HepG2 (cell line): ENCODE measurements around the gene SPP2. TPM values are rescaled to one million over a fixed set of nuclear protein-coding genes. Genes with fewer than 3 reads are reported as not detected.

Experiments
- ATAC-seq: fragments of 200-7000 bp; cut with Tn5 transposase; 3 replicates; pipeline ENCODE4 v1.9.1; 2020; ENCODE audit warnings: mild to moderate bottlenecking, moderate library complexity
- BruUV-seq: library from RNA; stranded (reverse); fragments of 400-500 nt; replicated peaks from 2 replicates; lab custom pipeline; 2021; lab: Mats Ljungman, UMichigan
- CTCF ChIA-PET: fragments of 300-600 bp; formaldehyde crosslinking; extraction: SDS; loops from one replicate; lab custom pipeline; 2021; ENCODE audit warnings: low total read pairs, inconsistent platforms, low intra/inter-chr PET ratio; lab: Yijun Ruan, JAX
- POLR2A ChIA-PET: fragments of 350-600 bp; sonication (Branson Sonifier 250); formaldehyde crosslinking; loops from one replicate; lab custom pipeline; 2020; ENCODE audit warnings: antibody characterized with exemption, inconsistent platforms; lab: Yijun Ruan, JAX
- DNase-seq: peaks from one replicate; pipeline ENCODE4 v3.0.0-alpha.2; 2015; ENCODE audit warnings: low spot score
- FAIRE-seq: peaks from 3 replicates; lab custom pipeline; 2011; peaks lifted over from hg19 to GRCh38; lab: Jason Lieb, UNC
- H2AFZ ChIP-seq: one replicate; pipeline ENCODE4 v1.6.1; 2011; ENCODE audit warnings: low read length, inconsistent platforms
- H3K27ac ChIP-seq: fragments of 300-600 bp; 3 replicates; pipeline ENCODE4 v1.8.0; 2011; ENCODE audit warnings: mixed run types, mild to moderate bottlenecking, mixed read lengths, low read length, inconsistent platforms; ENCODE audit not compliant: insufficient read depth; ENCODE audit errors: extremely low read length
- H3K27me3 ChIP-seq, 2 experiments: fragments of 200-600 bp in 1 of 2; 2 replicates in 1 of 2; 3 replicates in 1 of 2; pipeline versions ENCODE4 v1.6.0 to v1.8.0; 2011; ENCODE audit warnings: low read length in 2 of 2, mild to moderate bottlenecking in 2 of 2, moderate library complexity in 2 of 2, inconsistent platforms in 1 of 2; ENCODE audit not compliant: insufficient read depth in 2 of 2, control insufficient read depth in 1 of 2
- H3K36me3 ChIP-seq, 2 experiments: fragments of 200-600 bp in 1 of 2; replicated peaks in 1 of 2; 2 replicates in 1 of 2; 3 replicates in 1 of 2; pipeline versions ENCODE4 v1.5.1 to v1.8.0; 2011; ENCODE audit warnings: low read length in 2 of 2, inconsistent platforms in 1 of 2; ENCODE audit not compliant: insufficient read depth in 2 of 2, control insufficient read depth in 1 of 2
- H3K4me1 ChIP-seq: 2 replicates; pipeline ENCODE4 v1.5.1; 2012; ENCODE audit warnings: low read length, inconsistent platforms; ENCODE audit not compliant: insufficient read depth
- H3K4me2 ChIP-seq: 2 replicates; pipeline ENCODE4 v1.6.0; 2011; ENCODE audit warnings: low read depth, low read length, inconsistent platforms
- H3K4me3 ChIP-seq, 3 experiments: fragments of 200-600 bp in 1 of 3; sonication (generic), shearing (Covaris generic) in 1 of 3; replicated peaks in 1 of 3; 2 replicates each; pipeline ENCODE4 v1.5.1; 2011 to 2016; ENCODE audit warnings: low read length in 3 of 3, inconsistent platforms in 2 of 3, low read depth in 2 of 3, mild to moderate bottlenecking in 2 of 3, control low read depth in 1 of 3, mixed read lengths in 1 of 3; ENCODE audit not compliant: insufficient read depth in 1 of 3
- H3K79me2 ChIP-seq: one replicate; pipeline ENCODE4 v1.6.1; 2011; ENCODE audit warnings: low read length, inconsistent platforms; ENCODE audit not compliant: insufficient read depth
- H3K9ac ChIP-seq: 2 replicates; pipeline ENCODE4 v1.6.0; 2011; ENCODE audit warnings: mild to moderate bottlenecking, low read depth, low read length, inconsistent platforms; ENCODE audit not compliant: insufficient read depth
- H3K9me3 ChIP-seq: 2 replicates; pipeline ENCODE4 v1.5.1; 2012; ENCODE audit warnings: mild to moderate bottlenecking, low read length
- H4K20me1 ChIP-seq: 2 replicates; pipeline ENCODE4 v1.6.0; 2011; ENCODE audit warnings: inconsistent platforms, mild to moderate bottlenecking, low read length, moderate library complexity; ENCODE audit not compliant: insufficient read depth
- CHD2 ChIP-seq: IDR thresholded peaks from 2 replicates; pipeline ENCODE4 v1.6.1; 2011; ENCODE audit warnings: low read depth, low read length, improper control_type of control experiment
- ELF4 ChIP-seq: sonication (generic); formaldehyde crosslinking; IDR thresholded peaks from 2 replicates; pipeline ENCODE4 v1.5.0; 2020; ENCODE audit warnings: missing genetic modification reagents, mild to moderate bottlenecking, moderate library complexity, borderline replicate concordance
- ETV5 ChIP-seq: IDR thresholded peaks from 2 replicates; pipeline ENCODE4 v1.6.1; 2018; ENCODE audit warnings: missing biosample characterization, missing genetic modification reagents, inconsistent platforms, borderline replicate concordance
- FIP1L1 ChIP-seq: fragments of 200-400 bp; formaldehyde crosslinking; IDR thresholded peaks from 2 replicates; pipeline ENCODE4 v1.6.1; 2018; ENCODE audit warnings: low read depth, mild to moderate bottlenecking, low read length, moderate library complexity, borderline replicate concordance; ENCODE audit not compliant: insufficient read depth
- HMGA1 ChIP-seq: sonication (generic); formaldehyde crosslinking; conservative IDR thresholded peaks from 2 replicates; pipeline ENCODE4 v1.4.0; 2020; ENCODE audit warnings: missing genetic modification reagents
- NCOR1 ChIP-seq: fragments of 200-600 bp; sonication (generic); IDR thresholded peaks from 2 replicates; pipeline ENCODE4 v1.7.0; 2017; ENCODE audit warnings: antibody characterized with exemption, low read length, borderline replicate concordance
- SNAI1 ChIP-seq: sonication (generic); formaldehyde crosslinking; IDR thresholded peaks from 2 replicates; pipeline ENCODE4 v1.5.0; 2020; ENCODE audit warnings: mild to moderate bottlenecking, missing genetic modification reagents, borderline replicate concordance
- TMF1 ChIP-seq: sonication (generic); formaldehyde crosslinking; IDR thresholded peaks from 2 replicates; pipeline ENCODE4 v1.8.1; 2022; ENCODE audit warnings: low read depth, missing genetic modification reagents
- ZIK1 ChIP-seq: sonication (generic); formaldehyde crosslinking; IDR thresholded peaks from 2 replicates; pipeline ENCODE4 v1.5.0; 2020; ENCODE audit warnings: mild to moderate bottlenecking, low read depth, missing genetic modification reagents, borderline replicate concordance
- WGBS: methylation state at CpG from one replicate; pipeline ENCODE4 v1.1.6; 2017; ENCODE audit warnings: low lambda C conversion rate; 5-methylcytosine and 5-hydroxymethylcytosine counted together
- in situ Hi-C: cut with HindIII; loops from 2 replicates; pipeline ENCODE4 v1.10.0; 2017; ENCODE audit warnings: low pct_unique_long_range_greater_than_20kb; ENCODE audit not compliant: extremely low pct_ligation_motif_present
- intact Hi-C: fragments of 100-400 bp; cut with micrococcal nuclease; formaldehyde crosslinking; loops from one replicate; pipeline ENCODE4 v1.10.0; 2022; ENCODE audit not compliant: unreplicated experiment
- polyA plus RNA-seq, 8 experiments: library from polyadenylated mRNA; depleted of rRNA in 3 of 8; stranded (reverse) in 7 of 8; unstranded in 1 of 8; fragments of >200 nt; fragmentation: Illumina TruSeq in 4 of 8; extraction: Trizol in 4 of 8; gene quantifications; 2 replicates each; pipeline versions ENCODE4 v1.2.1 to v1.2.3, GENCODE V29; 2011 to 2016; ENCODE audit warnings: low read depth in 4 of 8, missing spikeins in 1 of 8, mixed read lengths in 1 of 8; ENCODE audit not compliant: insufficient read depth in 1 of 8
- total RNA-seq, 5 experiments: library from RNA; depleted of rRNA; stranded (reverse); fragments of >200 nt; fragmentation: Illumina TruSeq; extraction: Trizol; gene quantifications; 2 replicates each; pipeline ENCODE4 v1.2.3, GENCODE V29; 2016; ENCODE audit warnings: low read depth in 1 of 5
- TF ChIP-seq, protein P1 (sequence below): sonication (generic); formaldehyde crosslinking; IDR thresholded peaks from one replicate; pipeline ENCODE4 v1.5.1; 2020; ENCODE audit warnings: mild to moderate bottlenecking, missing genetic modification reagents; ENCODE audit errors: not compliant biosample characterization
- TF ChIP-seq, protein P2 (sequence below): IDR thresholded peaks from 2 replicates; pipeline ENCODE4 v1.6.1; 2018; ENCODE audit warnings: missing genetic modification reagents, mild to moderate bottlenecking, missing compliant biosample characterization
- TF ChIP-seq, protein P3 (sequence below), 2 experiments: fragments of 450-650 bp in 1 of 2; sonication (generic) in 1 of 2; formaldehyde crosslinking; IDR thresholded peaks; 2 replicates each; pipeline versions ENCODE4 v1.5.0 to v1.8.0; 2020 to 2022; ENCODE audit warnings: mild to moderate bottlenecking in 1 of 2, missing genetic modification reagents in 1 of 2
- TF ChIP-seq, protein P4 (sequence below): IDR thresholded peaks from 2 replicates; pipeline ENCODE4 v1.6.1; 2018; ENCODE audit warnings: missing genetic modification reagents

Gene SPP2
- total and polyA plus RNA-seq, 2 of the 13 experiments (the other 11 are each of a cell fraction or from before 2014, with no cell fraction given): not detected

DNA sequence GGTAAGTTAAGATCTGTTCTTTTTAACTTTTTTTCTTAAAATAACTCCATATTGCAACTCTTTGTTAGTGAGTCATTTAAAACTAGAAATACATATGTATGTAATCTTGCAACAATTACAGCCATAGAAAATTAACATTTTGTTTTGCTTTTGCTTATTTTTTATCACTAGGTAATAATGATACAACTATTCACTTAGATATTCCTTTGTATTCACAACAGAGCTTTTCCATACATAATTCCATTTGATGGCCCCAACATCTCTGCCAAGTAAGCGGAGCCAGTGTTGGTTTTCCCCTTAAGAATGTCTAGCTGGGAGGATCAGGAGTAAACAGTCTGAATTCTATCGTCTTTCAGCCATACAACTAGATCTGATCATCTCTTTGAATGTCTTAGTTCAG, 16.1 kb downstream of the SPP2 start:
- H3K4me2 ChIP-seq: no peak overlapping the region
- no peaks in the 10 kb centered on the region for H3K79me2 ChIP-seq
- whole genome bisulfite sequencing: 22% methylated on average over 2 of the region's 2 CpGs
- H4K20me1 ChIP-seq: no peaks in the 10 kb centered on the region
- DNase-seq (no peak), ATAC-seq (no peak), FAIRE-seq (no peak)
- H3K4me3 ChIP-seq: no peak overlapping the region
- in situ Hi-C loops: no loop called here
- no peaks in the 10 kb centered on the region for H3K36me3 ChIP-seq
- H3K27me3 ChIP-seq: 0 out of 5 replicates have a peak, but pooled peaks cover 0 to 2% of the 10 kb centered on the region in 2 experiments
- ChIA-PET POLR2A (no interaction called here), CTCF (no interaction called here)
- intact Hi-C loops: no loop called here
- no peak overlapping the region for H3K27ac ChIP-seq
- no TSS peak for BruUV-seq
- no peak overlapping the region for H2AFZ ChIP-seq
- no peaks in the 10 kb centered on the region for H3K4me1 ChIP-seq
- peaks cover 12% of the 10 kb centered on the region; the same call in 1 of the 2 replicates for H3K9me3 ChIP-seq
- H3K9ac ChIP-seq: no peak overlapping the region
- TF ChIP-seq HMGA1 (CRISPR knock-in tag) (no peak), FIP1L1 (no peak), NCOR1 (no peak), TMF1 (CRISPR knock-in tag) (no peak), ZIK1 (CRISPR knock-in tag) (no peak), ETV5 (CRISPR knock-in tag) (no peak), CHD2 (no peak), ELF4 (CRISPR knock-in tag) (no peak), SNAI1 (CRISPR knock-in tag) (no peak)
- TF ChIP-seq, protein P1, sequence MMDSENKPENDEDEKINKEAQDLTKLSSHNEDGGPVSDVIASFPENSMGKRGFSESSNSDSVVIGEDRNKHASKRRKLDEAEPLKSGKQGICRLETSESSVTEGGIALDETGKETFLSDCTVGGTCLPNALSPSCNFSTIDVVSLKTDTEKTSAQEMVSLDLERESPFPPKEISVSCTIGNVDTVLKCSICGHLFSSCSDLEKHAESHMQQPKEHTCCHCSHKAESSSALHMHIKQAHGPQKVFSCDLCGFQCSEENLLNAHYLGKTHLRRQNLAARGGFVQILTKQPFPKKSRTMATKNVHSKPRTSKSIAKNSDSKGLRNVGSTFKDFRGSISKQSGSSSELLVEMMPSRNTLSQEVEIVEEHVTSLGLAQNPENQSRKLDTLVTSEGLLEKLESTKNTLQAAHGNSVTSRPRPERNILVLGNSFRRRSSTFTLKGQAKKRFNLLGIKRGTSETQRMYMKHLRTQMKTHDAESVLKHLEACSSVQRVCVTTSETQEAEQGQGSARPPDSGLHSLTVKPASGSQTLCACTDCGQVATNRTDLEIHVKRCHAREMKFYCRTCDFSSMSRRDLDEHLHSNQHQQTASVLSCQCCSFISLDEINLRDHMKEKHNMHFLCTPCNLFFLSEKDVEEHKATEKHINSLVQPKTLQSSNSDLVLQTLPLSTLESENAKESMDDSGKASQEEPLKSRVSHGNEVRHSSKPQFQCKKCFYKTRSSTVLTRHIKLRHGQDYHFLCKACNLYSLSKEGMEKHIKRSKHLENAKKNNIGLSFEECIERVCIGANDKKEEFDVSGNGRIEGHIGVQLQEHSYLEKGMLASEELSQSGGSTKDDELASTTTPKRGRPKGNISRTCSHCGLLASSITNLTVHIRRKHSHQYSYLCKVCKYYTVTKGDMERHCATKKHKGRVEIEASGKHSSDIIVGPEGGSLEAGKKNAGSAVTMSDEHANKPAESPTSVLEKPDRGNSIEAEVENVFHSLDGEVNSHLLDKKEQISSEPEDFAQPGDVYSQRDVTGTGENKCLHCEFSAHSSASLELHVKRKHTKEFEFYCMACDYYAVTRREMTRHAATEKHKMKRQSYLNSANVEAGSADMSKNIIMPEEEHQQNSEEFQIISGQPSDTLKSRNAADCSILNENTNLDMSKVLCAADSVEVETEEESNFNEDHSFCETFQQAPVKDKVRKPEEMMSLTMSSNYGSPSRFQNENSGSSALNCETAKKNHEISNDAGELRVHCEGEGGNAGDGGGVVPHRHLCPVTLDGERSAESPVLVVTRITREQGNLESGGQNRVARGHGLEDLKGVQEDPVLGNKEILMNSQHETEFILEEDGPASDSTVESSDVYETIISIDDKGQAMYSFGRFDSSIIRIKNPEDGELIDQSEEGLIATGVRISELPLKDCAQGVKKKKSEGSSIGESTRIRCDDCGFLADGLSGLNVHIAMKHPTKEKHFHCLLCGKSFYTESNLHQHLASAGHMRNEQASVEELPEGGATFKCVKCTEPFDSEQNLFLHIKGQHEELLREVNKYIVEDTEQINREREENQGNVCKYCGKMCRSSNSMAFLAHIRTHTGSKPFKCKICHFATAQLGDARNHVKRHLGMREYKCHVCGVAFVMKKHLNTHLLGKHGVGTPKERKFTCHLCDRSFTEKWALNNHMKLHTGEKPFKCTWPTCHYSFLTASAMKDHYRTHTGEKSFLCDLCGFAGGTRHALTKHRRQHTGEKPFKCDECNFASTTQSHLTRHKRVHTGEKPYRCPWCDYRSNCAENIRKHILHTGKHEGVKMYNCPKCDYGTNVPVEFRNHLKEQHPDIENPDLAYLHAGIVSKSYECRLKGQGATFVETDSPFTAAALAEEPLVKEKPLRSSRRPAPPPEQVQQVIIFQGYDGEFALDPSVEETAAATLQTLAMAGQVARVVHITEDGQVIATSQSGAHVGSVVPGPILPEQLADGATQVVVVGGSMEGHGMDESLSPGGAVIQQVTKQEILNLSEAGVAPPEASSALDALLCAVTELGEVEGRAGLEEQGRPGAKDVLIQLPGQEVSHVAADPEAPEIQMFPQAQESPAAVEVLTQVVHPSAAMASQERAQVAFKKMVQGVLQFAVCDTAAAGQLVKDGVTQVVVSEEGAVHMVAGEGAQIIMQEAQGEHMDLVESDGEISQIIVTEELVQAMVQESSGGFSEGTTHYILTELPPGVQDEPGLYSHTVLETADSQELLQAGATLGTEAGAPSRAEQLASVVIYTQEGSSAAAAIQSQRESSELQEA (CRISPR knock-in tag): no peak
- TF ChIP-seq, protein P2, sequence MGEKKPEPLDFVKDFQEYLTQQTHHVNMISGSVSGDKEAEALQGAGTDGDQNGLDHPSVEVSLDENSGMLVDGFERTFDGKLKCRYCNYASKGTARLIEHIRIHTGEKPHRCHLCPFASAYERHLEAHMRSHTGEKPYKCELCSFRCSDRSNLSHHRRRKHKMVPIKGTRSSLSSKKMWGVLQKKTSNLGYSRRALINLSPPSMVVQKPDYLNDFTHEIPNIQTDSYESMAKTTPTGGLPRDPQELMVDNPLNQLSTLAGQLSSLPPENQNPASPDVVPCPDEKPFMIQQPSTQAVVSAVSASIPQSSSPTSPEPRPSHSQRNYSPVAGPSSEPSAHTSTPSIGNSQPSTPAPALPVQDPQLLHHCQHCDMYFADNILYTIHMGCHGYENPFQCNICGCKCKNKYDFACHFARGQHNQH (CRISPR knock-in tag): no peak
- TF ChIP-seq, protein P3, sequence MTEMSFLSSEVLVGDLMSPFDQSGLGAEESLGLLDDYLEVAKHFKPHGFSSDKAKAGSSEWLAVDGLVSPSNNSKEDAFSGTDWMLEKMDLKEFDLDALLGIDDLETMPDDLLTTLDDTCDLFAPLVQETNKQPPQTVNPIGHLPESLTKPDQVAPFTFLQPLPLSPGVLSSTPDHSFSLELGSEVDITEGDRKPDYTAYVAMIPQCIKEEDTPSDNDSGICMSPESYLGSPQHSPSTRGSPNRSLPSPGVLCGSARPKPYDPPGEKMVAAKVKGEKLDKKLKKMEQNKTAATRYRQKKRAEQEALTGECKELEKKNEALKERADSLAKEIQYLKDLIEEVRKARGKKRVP (CRISPR knock-in tag; IDR thresholded peaks at IDR 0.05): no peak
- TF ChIP-seq, protein P4, sequence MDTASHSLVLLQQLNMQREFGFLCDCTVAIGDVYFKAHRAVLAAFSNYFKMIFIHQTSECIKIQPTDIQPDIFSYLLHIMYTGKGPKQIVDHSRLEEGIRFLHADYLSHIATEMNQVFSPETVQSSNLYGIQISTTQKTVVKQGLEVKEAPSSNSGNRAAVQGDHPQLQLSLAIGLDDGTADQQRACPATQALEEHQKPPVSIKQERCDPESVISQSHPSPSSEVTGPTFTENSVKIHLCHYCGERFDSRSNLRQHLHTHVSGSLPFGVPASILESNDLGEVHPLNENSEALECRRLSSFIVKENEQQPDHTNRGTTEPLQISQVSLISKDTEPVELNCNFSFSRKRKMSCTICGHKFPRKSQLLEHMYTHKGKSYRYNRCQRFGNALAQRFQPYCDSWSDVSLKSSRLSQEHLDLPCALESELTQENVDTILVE (CRISPR knock-in tag): no peak
